Cerebellar cortex (tissue), 1 donor: ENCODE results near the gene SLC25A23.
"Not testable (repeated sequence)": the region's sequence is repeated elsewhere in the genome, so short reads cannot be mapped to it uniquely, and the experiment has no call there.

Experiments used
- DNase-seq: peaks from one replicate; pipeline ENCODE4 v3.0.0-alpha.2; 2015; ENCODE audit warnings: low spot score

The SLC25A23 gene

GRCh38 chr19:6402058-6402457 is 57.5 kb downstream of the SLC25A23 start:
- no peak for DNase-seq

DNA sequence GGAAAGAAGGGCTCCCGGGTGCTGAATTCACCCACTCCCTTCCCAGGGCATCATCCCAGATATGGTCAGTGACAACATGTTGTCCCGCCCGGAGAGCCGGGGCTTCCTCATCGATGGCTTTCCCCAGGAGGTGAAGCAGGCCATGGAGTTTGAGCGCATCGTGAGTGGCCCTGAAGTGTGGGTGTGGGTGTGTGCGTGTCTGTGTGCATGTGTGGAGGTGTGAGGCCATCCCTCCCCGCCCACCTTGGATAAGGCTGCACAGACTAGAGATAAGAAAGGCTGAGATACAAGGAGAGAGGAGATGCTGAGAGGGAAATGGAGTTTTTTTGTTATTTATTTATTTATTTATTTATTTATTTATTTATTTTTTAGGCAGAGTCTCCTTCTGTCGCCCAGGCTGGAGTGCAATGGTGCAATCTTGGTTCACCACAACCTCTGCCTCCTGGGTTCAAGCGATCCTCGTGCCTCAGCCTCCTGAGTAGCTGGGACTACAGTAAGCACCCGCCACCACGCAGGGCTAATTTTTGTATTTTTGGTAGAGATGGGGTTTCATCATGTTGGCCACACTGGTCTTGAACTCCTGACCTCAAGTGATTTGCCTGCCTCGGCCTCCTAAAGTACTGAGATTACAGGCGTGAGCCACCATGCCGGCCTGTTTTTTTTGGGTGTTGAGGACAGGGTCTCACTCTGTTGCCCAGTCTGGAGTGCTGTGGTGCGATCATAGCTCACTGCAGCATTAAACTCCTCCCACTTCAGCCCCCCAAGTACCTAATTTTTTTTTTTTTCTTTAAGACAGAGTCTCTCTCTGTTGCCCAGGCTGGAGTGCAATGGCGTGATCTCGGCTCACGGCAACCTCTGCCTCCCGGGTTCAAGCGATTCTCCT is 59.3 kb downstream of the SLC25A23 start:
- DNase-seq, result not testable (repeated sequence)

DNA sequence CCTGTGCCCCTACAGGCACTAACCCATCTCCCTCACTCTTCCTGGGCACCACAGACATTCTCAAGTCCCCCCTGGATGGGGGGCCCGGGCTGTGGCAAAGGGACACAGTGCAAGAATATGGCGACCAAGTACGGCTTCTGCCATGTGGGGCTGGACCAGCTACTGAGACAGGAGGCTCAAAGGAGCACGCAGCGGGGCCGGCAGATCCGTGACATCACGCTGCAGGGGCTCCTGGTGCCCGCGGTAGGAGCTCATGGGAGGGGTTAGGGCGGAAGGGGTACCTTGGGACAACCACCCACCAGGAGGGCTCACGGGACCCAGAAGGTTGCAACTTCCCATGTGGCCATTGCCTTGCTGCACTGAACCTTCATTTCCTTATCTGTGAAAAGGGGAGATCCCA is 63.3 kb downstream of the SLC25A23 start:
- DNase-seq, result no peak

DNA sequence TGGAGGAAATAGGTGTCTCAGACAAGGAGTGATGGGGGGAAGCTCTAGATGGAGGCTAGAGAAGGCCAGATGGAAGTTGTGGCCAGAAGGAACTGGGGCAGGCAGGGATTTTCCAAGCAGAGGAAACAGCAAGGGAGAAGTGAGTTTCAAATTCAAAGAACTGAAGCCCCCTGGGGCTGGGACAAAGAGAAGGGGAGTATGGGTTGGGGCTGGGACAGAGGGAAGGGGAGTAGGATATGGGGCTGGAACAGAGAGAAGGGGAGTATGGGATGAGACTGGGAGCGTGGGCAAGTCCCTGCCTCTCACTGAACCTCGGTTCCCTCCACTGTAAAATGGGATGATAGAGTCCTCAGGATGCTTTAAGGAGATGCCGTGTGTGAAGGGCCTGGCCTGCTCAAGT is 64.8 kb downstream of the SLC25A23 start:
- DNase-seq, result no peak

DNA sequence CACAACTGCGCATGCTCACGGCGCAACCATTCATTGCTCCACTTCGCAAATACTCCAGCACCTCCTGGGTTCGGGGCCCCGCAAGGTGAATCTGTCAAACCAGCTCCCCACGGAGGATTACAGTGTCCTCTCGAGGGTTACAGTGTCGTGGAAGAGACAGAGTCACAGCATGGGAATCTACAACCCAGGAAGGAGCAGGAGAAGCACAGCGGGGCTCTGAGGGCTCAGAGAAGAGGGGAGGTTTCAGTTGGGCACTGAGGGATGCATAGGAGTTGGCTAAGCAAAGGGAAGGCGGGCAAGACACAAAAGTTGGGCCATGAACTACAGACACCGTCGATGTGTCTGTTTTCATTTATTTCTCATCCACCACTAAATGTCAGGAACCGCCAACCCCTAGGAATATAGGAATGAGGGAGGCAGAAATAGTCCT is 65.6 kb downstream of the SLC25A23 start:
- no peak for DNase-seq

DNA sequence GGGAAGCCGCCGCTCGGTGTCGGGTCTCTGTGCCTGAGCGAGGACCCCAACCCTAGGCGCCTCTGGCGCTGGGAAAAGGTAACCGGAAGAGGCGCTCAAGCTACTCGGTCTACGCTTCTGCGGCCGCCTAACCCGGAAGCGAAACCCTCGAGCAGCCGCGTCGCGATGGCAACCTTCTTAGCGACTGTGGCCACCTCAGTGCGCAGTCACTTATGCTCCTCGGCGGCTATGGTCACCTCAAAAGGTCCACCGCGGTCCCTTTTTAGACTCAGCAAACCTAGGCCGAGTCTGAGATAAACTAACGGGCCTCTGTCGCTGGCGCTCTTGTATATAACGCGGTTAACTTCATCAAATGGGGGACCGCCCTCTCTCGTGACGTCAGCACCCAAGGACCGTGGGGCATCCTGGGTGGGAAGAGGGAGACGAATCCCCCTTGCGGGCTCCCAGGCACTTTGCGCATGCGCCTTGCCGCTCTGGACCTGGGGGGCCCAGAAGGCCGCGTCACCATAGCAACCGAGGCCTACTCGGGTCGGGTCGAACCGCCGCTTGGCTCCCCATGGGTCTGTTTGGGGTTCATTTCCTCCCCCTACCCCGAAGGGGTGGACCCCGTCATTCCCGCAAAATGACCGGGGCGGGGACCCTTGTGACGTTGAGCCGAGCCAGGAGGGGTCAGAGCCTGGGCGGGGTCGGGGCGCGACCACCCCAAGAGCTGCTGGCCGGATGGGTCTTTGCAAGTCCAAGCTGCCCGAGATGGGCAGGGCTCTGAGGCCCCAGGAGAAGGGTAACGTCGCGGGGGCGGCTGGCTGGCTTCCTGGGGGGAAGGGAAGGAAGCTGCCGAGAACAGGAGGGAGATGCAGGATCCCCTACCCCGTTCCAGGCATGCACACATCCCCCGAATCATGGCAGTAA is 66.3 kb downstream of the SLC25A23 start, which contains the start of gene GTF2F1:
GTF2F1 (minus strand) TSS at position 91 of the 909 bp plus-strand sequence. CDS start 169 bp downstream, outside the sequence.
- DNase-seq, result peak; percentile 98

- no peak for DNase-seq
These were observed 67.1 kb downstream of the SLC25A23 start for GRCh38 chr19:6392221-6393073.
